GM19023 (cell line): ENCODE measurements around the gene CYB5A.
A peak's percentile ranks its signal among the peaks of the same experiment; 100 is the strongest.

Experiments used
- ATAC-seq: cut with Tn5 transposase; IDR thresholded peaks from one replicate; pipeline ENCODE4 v1.9.1; 2021; ENCODE audit warnings: mild to moderate bottlenecking, moderate library complexity; ENCODE audit not compliant: unreplicated experiment

Gene CYB5A

GRCh38 chr18:74249181-74249968 is 42.4 kb downstream of the CYB5A start:
- no peak for ATAC-seq

- ATAC-seq = peak; percentile 89
Observed at GRCh38 chr18:74248595-74248994, 43.2 kb downstream of the CYB5A start.

- peak; percentile 30 for ATAC-seq
Observed at GRCh38 chr18:74248189-74248588, 43.6 kb downstream of the CYB5A start.

- ATAC-seq = no peak
Observed at GRCh38 chr18:74244554-74244953, 47.2 kb downstream of the CYB5A start.

- no peak for ATAC-seq
Observed at GRCh38 chr18:74243127-74243526, 48.6 kb downstream of the CYB5A start.

GRCh38 chr18:74242438-74243096 is 49.2 kb downstream of the CYB5A start:
- no peak for ATAC-seq

- ATAC-seq = no peak
Observed at GRCh38 chr18:74241970-74242369, 49.8 kb downstream of the CYB5A start.

- ATAC-seq = no peak
Observed at GRCh38 chr18:74241426-74241825, 50.3 kb downstream of the CYB5A start.

GRCh38 chr18:74239567-74239966 is 52.2 kb downstream of the CYB5A start:
- ATAC-seq = no peak

- no peak for ATAC-seq
Observed at GRCh38 chr18:74234326-74235171, 57.2 kb downstream of the CYB5A start.

GRCh38 chr18:74233933-74234325 is 57.8 kb downstream of the CYB5A start:
- ATAC-seq = no peak

- no peak for ATAC-seq
Observed at GRCh38 chr18:74230922-74231714, 60.6 kb downstream of the CYB5A start.

- no peak for ATAC-seq
Observed at GRCh38 chr18:74229891-74230290, 61.9 kb downstream of the CYB5A start.

GRCh38 chr18:74229005-74229404 is 62.8 kb downstream of the CYB5A start:
- ATAC-seq = no peak

GRCh38 chr18:74228312-74228711 is 63.5 kb downstream of the CYB5A start:
- ATAC-seq = no peak

- ATAC-seq = no peak
Observed at GRCh38 chr18:74226666-74227065, 65.1 kb downstream of the CYB5A start.

GRCh38 chr18:74226156-74226555 is 65.6 kb downstream of the CYB5A start:
- no peak for ATAC-seq

GRCh38 chr18:74225193-74225840 is 66.4 kb downstream of the CYB5A start:
- no peak for ATAC-seq

GRCh38 chr18:74222710-74223494 is 68.9 kb downstream of the CYB5A start:
- no peak for ATAC-seq
